Skeletal muscle cell (primary cell): ENCODE data around the gene PTGER2.

ENCODE experiments used
- DNase-seq: peaks from one replicate; pipeline ENCODE4 v3.0.0-alpha.2; 2010; ENCODE audit warnings: low read depth
- H3K4me3 ChIP-seq: 2 replicates; pipeline ENCODE4 v1.5.1; 2011; ENCODE audit warnings: low read depth, mild to moderate bottlenecking, control low read depth, low read length, moderate library complexity

PTGER2 gene

GRCh38 chr14:52313903-52314594 lies at the start of gene PTGER2:
Gene PTGER2 (plus strand): TSS chr14:52314312. CDS start chr14:52314549, 237 bp downstream.
- H3K4me3 ChIP-seq, result peak within 1 kb of the TSS; percentile 93
- DNase-seq, result peak; percentile 95

- DNase-seq, result no peak
- H3K4me3 ChIP-seq, result no peak overlapping the region
These were observed 48.9 kb upstream of the PTGER2 start for GRCh38 chr14:52265253-52265652.

- DNase-seq, result peak; percentile 96
These were observed 47.9 kb upstream of the PTGER2 start for GRCh38 chr14:52266179-52266578.

DNA sequence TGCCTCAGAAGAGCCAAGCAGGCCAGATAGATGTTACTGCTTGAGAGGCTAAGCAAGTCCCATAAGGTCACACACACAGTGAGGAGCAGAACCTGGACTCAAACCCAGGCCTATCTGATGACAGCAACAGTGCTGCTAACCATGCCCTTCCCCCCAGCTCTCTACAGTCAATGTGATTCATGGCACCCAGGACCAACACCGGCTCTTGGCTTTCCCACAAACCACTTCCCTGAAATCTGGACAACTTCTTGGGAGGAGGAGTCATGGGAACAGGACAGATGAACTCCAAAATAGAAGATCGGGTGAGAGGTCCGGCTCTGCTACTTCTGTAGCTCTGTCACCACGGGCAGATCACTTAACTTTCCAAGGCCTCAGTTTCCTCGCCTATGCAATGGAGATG lies 47.3 kb upstream of the PTGER2 start:
- DNase-seq, result peak; percentile 59
- H3K4me3 ChIP-seq, result no peak overlapping the region

More at GRCh38 chr14:52266179-52266578, 47.9 kb upstream of the PTGER2 start:
- no peak overlapping the region for H3K4me3 ChIP-seq

DNA sequence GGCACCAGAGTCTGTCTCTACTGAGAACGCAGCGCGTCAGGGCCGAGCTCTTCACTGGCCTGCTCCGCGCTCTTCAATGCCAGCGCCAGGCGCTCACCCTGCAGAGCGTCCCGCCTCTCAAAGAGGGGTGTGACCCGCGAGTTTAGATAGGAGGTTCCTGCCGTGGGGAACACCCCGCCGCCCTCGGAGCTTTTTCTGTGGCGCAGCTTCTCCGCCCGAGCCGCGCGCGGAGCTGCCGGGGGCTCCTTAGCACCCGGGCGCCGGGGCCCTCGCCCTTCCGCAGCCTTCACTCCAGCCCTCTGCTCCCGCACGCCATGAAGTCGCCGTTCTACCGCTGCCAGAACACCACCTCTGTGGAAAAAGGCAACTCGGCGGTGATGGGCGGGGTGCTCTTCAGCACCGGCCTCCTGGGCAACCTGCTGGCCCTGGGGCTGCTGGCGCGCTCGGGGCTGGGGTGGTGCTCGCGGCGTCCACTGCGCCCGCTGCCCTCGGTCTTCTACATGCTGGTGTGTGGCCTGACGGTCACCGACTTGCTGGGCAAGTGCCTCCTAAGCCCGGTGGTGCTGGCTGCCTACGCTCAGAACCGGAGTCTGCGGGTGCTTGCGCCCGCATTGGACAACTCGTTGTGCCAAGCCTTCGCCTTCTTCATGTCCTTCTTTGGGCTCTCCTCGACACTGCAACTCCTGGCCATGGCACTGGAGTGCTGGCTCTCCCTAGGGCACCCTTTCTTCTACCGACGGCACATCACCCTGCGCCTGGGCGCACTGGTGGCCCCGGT lies 46.4 kb upstream of the PTGER2 start, which contains the start of gene PTGDR:
Gene PTGDR, plus strand, starts transcription at position 198 of the 778 bp plus-strand sequence. Its CDS starts 117 bp downstream, at position 315.
- H3K4me3 ChIP-seq, result peak within 1 kb of the TSS; percentile 43
- DNase-seq, result no peak

- peak overlapping the region; percentile 43 for H3K4me3 ChIP-seq
- no peak for DNase-seq
These were observed 45.6 kb upstream of the PTGER2 start for GRCh38 chr14:52268279-52269061.

GRCh38 chr14:52269100-52269499 lies 45.0 kb upstream of the PTGER2 start:
- peak overlapping the region; percentile 43 for H3K4me3 ChIP-seq
- no peak for DNase-seq

- no peak overlapping the region for H3K4me3 ChIP-seq
- DNase-seq, result no peak
These were observed 44.1 kb upstream of the PTGER2 start for GRCh38 chr14:52269982-52270381.

DNA sequence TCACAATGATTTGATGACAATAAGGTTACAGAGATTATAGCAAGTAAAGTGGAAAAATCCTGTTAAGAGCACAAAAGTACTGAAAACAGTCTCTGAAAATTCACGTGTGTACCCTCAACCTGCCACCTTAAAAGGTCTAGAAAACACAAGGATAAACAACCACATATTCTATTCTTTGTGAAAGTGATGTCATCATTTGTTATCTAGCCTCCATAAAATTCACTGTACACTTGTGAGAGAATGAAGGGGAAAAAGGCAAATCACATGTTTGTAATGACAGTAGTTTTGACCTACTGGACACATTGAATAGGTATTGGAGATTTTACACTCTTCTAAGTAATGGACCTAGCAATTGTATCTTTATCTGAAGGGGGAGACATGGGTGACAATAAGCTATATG lies 42.6 kb upstream of the PTGER2 start:
- no peak for DNase-seq
- no peak overlapping the region for H3K4me3 ChIP-seq

GRCh38 chr14:52272375-52272774 lies 41.7 kb upstream of the PTGER2 start:
- DNase-seq, result no peak
- H3K4me3 ChIP-seq, result no peak overlapping the region

DNA sequence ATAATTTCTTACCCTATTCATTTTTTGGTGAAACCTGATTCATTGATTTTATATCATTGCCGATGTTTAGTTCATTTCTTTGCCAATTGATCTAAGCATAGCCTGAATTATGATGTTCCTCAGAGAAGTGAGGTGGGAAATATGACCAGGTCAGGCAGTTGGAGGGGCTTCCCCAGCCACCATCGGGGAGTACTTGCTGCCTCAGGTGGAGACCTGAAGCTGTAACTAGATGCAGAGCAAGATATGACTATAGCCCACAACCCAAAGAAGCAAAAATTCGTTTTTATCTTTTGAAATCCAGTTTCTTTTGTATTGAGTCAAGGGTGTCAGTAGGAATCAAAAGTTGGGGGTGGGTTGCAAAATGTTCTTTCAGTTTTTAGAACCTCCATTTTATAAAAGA lies 38.7 kb upstream of the PTGER2 start:
- no peak for DNase-seq
- H3K4me3 ChIP-seq, result no peak overlapping the region

DNA sequence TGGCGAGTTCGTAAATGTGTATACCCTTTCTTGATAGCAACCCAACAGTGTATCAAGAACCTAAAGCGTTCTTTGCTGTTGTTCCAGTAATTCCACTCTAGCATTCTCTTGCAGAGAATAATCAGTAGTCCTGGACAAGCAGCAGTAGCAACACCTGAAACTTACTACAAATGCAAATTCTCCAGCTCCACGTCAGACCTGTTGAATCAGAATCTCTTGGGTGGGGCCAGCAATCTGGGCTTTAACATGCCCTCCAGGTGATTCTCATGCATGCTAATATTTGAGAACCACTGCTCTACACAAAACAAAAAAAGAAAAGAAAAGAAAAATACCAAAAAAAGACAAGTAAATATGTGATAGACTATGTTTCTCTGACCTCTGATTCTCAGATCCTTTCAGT lies 36.6 kb upstream of the PTGER2 start:
- H3K4me3 ChIP-seq, result no peak overlapping the region
- no peak for DNase-seq

- DNase-seq, result no peak
- no peak overlapping the region for H3K4me3 ChIP-seq
These were observed 34.7 kb upstream of the PTGER2 start for GRCh38 chr14:52279408-52279807.

DNA sequence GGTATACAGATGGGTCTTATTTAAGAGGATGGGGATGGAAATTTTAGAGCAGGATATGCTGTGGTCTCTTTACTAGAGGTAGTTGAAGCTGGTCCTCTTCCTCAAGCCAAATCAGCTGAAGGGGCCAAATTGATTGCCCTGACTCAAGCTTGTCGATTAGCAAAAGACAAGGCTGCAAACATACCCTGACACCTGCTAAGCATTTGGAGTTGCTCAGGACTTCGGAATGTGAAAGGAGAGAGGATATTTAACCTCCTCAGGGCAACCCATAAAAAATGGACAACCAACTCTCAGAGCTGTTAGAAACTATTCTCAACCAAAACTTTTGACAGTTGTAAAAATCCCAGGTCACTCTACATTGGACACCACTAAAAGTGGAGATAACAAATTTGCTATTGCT lies 31.0 kb upstream of the PTGER2 start:
- DNase-seq, result no peak
- H3K4me3 ChIP-seq, result no peak overlapping the region

DNA sequence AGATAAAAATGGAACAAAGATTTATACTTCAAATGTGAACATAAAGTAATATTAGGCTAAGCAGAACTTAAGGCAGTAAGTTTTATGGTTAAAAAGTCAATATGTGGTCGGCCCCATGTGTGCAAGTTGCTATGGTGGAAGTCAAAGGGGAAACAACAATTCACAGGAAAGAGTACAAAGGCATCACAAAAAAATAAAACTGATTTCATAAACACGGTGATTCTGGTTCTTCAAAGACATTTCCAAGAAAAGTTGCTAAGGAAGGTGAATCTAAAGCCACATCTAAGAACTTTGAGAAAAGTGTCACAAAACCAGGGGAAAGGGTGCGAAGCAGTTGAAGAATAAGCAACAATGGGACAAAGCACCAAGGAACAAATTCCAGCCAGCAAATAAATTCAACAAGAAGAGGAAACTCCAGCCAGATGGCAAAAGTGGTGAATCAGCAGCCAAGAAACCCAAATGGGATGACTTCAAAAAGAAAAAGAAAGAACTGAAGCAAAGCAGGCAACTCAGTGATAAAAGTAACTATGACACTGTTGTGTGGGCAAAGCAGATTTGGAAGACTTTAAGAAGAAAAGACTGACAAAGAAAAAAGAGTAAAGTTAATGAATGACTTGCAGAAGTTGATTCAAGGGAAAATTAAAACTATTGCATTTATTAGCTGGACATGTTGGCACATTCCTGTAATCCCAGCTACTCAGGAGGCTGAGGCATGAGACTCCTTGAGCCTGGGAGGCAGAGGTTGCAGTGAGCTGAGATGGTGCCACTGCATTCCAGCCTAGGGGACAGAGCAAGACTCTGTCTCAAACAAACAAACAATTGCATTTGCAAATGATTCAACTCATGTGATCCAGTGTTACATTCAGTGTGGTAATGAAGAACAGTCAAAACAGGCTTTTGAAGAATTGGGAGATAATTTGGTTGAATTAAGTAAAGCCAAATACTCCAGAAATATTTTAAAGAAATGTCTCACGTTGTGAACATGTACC lies 27.2 kb upstream of the PTGER2 start:
- DNase-seq, result no peak
- H3K4me3 ChIP-seq, result no peak overlapping the region

DNA sequence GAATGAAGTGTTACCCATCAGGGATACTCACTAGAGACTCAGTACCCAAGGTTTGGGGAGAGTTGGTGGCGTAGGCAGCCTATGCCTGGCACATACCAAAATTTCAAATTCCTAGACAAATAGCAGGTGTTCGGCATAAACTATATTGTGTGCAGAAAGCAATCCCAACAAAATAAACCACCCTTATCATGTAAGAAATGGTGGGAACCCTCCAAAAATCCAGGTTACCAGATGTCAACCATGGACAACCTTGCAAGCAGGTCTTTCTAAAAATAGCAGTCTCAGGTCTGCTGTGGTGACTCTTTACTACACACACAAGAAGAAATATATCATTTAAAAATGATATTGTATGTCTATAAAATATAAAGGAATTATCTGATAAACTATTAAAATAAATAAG lies 17.7 kb upstream of the PTGER2 start:
- DNase-seq, result no peak
- no peak overlapping the region for H3K4me3 ChIP-seq

- DNase-seq, result no peak
- no peak overlapping the region for H3K4me3 ChIP-seq
These were observed 15.3 kb upstream of the PTGER2 start for GRCh38 chr14:52298795-52299194.

DNA sequence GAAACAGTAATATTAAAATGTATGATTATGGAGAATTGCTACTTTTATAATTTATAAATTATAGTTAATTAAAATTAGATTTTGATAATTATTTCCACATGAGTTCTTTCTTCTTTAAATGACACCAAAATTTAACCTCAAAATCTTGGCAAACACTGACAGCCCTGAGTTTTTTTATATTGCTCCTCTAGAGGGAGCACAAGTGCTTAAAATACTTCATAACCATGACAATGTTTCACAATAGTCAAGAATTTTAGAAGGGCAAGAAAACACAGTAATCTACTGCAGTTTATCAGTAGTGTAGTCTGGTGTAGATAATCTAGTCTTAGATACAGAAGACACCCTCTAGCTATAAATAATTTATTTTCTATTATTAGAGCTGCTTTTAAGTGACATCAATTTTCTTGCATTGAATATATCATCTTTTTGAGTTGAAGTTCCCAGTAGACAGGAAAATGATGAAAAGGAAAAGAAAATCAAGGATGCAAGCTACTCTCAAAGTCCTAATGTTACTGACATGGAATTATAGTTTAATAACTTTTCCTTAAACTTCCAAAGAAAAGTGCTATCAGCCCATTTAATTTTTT lies 14.3 kb upstream of the PTGER2 start:
- no peak for DNase-seq
- no peak overlapping the region for H3K4me3 ChIP-seq

GRCh38 chr14:52303236-52303635 lies 10.9 kb upstream of the PTGER2 start:
- H3K4me3 ChIP-seq, result no peak overlapping the region
- no peak for DNase-seq
